Ishikawa (cell line): Measurements from ENCODE around the gene RGS6.

Source experiments
- EGR1 ChIP-seq: IDR thresholded peaks from 2 replicates; pipeline ENCODE4 v1.6.1; 2012
- EP300 ChIP-seq: IDR thresholded peaks from 2 replicates; pipeline ENCODE4 v1.6.1; 2012; ENCODE audit warnings: borderline replicate concordance
- RAD21 ChIP-seq: IDR thresholded peaks from 2 replicates; pipeline ENCODE4 v1.6.1; 2012; ENCODE audit warnings: low read depth
- TF ChIP-seq, protein P1 (sequence below): IDR thresholded peaks from 2 replicates; pipeline ENCODE4 v1.6.1; 2012; ENCODE audit warnings: low read depth, mild to moderate bottlenecking
- TF ChIP-seq, protein P2 (sequence below): IDR thresholded peaks from 2 replicates; pipeline ENCODE4 v1.6.1; 2012

DNA sequence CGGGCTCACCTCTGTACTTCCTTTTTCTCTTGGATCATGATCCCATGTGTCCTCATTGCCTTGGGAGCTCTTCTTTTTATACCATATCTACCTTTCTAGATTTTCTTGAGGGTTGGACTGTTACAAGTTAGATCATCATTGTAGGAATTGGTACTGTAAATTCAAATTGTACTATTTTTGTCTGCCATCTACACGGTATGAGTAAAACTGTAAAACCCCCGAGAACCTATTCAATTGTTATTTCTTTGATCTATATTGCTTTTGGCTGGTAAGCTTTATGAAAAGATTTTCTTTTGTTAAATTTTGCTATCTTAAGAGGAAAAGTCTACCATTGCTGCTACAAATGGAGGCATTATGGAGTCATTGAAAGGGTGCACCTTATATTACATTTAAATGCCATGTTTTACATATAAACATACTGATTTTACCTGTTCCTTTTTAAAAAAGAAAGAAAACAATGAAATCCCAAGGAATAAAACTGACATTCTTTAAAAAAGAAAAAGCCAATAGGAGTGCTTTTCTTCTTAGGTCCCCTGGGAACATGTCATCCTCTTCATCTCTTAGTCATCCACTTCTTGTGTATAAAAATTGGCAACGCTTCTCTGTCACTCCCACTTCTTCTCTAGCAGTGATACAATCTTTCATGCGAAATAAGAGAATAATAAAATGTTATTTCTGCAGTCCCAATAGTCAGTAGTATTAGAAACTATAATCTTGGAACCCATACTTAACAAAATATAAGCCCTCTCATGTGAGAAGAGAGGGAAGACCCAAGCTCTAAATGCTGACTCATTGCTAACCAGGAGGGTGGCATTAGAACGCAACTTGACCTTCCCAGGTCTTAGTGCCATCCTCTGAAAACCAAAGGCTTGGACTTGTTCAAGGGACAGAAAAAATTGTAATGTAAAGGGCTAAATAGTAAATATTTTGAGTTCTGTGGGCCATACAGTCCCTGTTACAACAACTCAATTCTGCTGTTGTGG is 20.4 kb downstream of the RGS6 start:
- TF ChIP-seq RAD21 (no peak), EP300 (no peak), EGR1 (no peak)
- TF ChIP-seq, protein P1, sequence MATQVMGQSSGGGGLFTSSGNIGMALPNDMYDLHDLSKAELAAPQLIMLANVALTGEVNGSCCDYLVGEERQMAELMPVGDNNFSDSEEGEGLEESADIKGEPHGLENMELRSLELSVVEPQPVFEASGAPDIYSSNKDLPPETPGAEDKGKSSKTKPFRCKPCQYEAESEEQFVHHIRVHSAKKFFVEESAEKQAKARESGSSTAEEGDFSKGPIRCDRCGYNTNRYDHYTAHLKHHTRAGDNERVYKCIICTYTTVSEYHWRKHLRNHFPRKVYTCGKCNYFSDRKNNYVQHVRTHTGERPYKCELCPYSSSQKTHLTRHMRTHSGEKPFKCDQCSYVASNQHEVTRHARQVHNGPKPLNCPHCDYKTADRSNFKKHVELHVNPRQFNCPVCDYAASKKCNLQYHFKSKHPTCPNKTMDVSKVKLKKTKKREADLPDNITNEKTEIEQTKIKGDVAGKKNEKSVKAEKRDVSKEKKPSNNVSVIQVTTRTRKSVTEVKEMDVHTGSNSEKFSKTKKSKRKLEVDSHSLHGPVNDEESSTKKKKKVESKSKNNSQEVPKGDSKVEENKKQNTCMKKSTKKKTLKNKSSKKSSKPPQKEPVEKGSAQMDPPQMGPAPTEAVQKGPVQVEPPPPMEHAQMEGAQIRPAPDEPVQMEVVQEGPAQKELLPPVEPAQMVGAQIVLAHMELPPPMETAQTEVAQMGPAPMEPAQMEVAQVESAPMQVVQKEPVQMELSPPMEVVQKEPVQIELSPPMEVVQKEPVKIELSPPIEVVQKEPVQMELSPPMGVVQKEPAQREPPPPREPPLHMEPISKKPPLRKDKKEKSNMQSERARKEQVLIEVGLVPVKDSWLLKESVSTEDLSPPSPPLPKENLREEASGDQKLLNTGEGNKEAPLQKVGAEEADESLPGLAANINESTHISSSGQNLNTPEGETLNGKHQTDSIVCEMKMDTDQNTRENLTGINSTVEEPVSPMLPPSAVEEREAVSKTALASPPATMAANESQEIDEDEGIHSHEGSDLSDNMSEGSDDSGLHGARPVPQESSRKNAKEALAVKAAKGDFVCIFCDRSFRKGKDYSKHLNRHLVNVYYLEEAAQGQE, result no peak
- TF ChIP-seq, protein P2, sequence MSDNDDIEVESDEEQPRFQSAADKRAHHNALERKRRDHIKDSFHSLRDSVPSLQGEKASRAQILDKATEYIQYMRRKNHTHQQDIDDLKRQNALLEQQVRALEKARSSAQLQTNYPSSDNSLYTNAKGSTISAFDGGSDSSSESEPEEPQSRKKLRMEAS, result no peak
